HCT116 (cell line): ENCODE measurements around the gene SAMD4B. TPM values are rescaled to one million over a fixed set of nuclear protein-coding genes. Genes with fewer than 3 reads are reported as not detected.

Experiments
- ATAC-seq: fragments of 200-7000 bp; cut with Tn5 transposase; 2 replicates; pipeline ENCODE4 v1.9.1; 2020; ENCODE audit warnings: mild to moderate bottlenecking, moderate library complexity
- BruUV-seq: library from RNA; stranded (reverse); fragments of 400-500 nt; replicated peaks from 2 replicates; lab custom pipeline; 2021; lab: Mats Ljungman, UMichigan
- CTCF ChIA-PET: fragments of 300-600 bp; sonication (Branson Sonifier 250); formaldehyde crosslinking; loops from one replicate; lab custom pipeline; 2021; ENCODE audit warnings: antibody characterized with exemption; lab: Charles Lee
- POLR2A ChIA-PET: fragments of 300-600, 350-600 bp; sonication (Branson Sonifier 250); formaldehyde crosslinking; loops from one replicate; lab custom pipeline; 2021; ENCODE audit warnings: antibody characterized with exemption; lab: Charles Lee
- RAD21 ChIA-PET, 2 experiments: fragments of 300-600 bp; sonication (Branson Sonifier 250); formaldehyde crosslinking; loops; one replicate each; lab custom pipeline; 2023; ENCODE audit warnings: low total read pairs in 2 of 2; ENCODE audit not compliant: uncharacterized antibody in 2 of 2, unreplicated experiment in 2 of 2, low non-redundant PET in 1 of 2; lab: Charles Lee
- DNase-seq: peaks from one replicate; pipeline ENCODE4 v3.0.0-alpha.2; 2010; ENCODE audit warnings: low read depth, low spot score
- H2AFZ ChIP-seq: fragments of 200-600 bp; shearing (Covaris generic), sonication (generic); 2 replicates; pipeline ENCODE4 v1.6.1; 2017; ENCODE audit warnings: low read depth, mixed run types, mixed read lengths, antibody characterized with exemption, low read length; ENCODE audit not compliant: poor library complexity, severe bottlenecking
- H3K27ac ChIP-seq: 2 replicates; pipeline ENCODE4 v1.5.1; 2012; ENCODE audit warnings: low read depth, low read length
- H3K27me3 ChIP-seq: fragments of 200-600 bp; sonication (generic); 2 replicates; pipeline ENCODE4 v1.6.1; 2016; ENCODE audit warnings: mixed run types, low read length, mixed read lengths; ENCODE audit not compliant: insufficient read depth
- H3K36me3 ChIP-seq, 2 experiments: fragments of 200-500 bp in 1 of 2; fragments of 200-600 bp in 1 of 2; sonication (Bioruptor generic) in 1 of 2; sonication (generic) in 1 of 2; 2 replicates each; pipeline versions ENCODE4 v1.5.1 to v1.6.1; 2014 to 2016; ENCODE audit warnings: low read length in 2 of 2, inconsistent platforms in 1 of 2, mixed read lengths in 1 of 2, mixed run types in 1 of 2; ENCODE audit not compliant: insufficient read depth in 2 of 2, control insufficient read depth in 1 of 2
- H3K4me1 ChIP-seq, 2 experiments: fragments of 200-600 bp in 1 of 2; sonication (generic) in 1 of 2; 2 replicates each; pipeline versions ENCODE4 v1.5.1 to v1.6.1; 2012 to 2017; ENCODE audit warnings: low read length in 2 of 2, inconsistent platforms in 1 of 2, mild to moderate bottlenecking in 1 of 2, mixed read lengths in 1 of 2, mixed run types in 1 of 2, moderate library complexity in 1 of 2; ENCODE audit not compliant: insufficient read depth in 2 of 2, control insufficient read depth in 1 of 2
- H3K4me2 ChIP-seq: fragments of 200-600 bp; sonication (generic); 2 replicates; pipeline ENCODE4 v1.6.1; 2017; ENCODE audit warnings: mixed run types, low read length, mixed read lengths
- H3K4me3 ChIP-seq, 2 experiments: fragments of 200-600 bp in 1 of 2; sonication (generic) in 1 of 2; replicated peaks in 1 of 2; 2 replicates each; pipeline ENCODE4 v1.5.1; 2011 to 2016; ENCODE audit warnings: low read length in 2 of 2, control low read depth in 1 of 2, low read depth in 1 of 2, mild to moderate bottlenecking in 1 of 2, mixed read lengths in 1 of 2, mixed run types in 1 of 2
- H3K79me2 ChIP-seq: fragments of 200-600 bp; sonication (generic); 2 replicates; pipeline ENCODE4 v1.6.1; 2017; ENCODE audit warnings: mild to moderate bottlenecking, mixed run types, low read length, moderate library complexity, mixed read lengths; ENCODE audit not compliant: insufficient read depth
- H3K9ac ChIP-seq: fragments of 200-600 bp; sonication (generic); 2 replicates; pipeline ENCODE4 v1.6.1; 2016; ENCODE audit warnings: low read length, mixed read lengths
- H3K9me2 ChIP-seq: fragments of 200-600 bp; sonication (generic), shearing (Covaris generic); 2 replicates; pipeline ENCODE4 v1.6.1; 2017; ENCODE audit warnings: mixed run types, mild to moderate bottlenecking, moderate library complexity; ENCODE audit not compliant: insufficient read depth
- H3K9me3 ChIP-seq, 2 experiments: fragments of 200-500 bp in 1 of 2; fragments of 200-600 bp in 1 of 2; sonication (Bioruptor generic) in 1 of 2; sonication (generic) in 1 of 2; 2 replicates each; pipeline ENCODE4 v1.6.1; 2014 to 2017; ENCODE audit warnings: low read length in 2 of 2, mixed read lengths in 2 of 2, inconsistent platforms in 1 of 2, low read depth in 1 of 2, mild to moderate bottlenecking in 1 of 2, mixed run types in 1 of 2, moderate library complexity in 1 of 2; ENCODE audit not compliant: control insufficient read depth in 1 of 2, insufficient read depth in 1 of 2
- H4K20me1 ChIP-seq: fragments of 200-600 bp; sonication (generic), shearing (Covaris generic); 2 replicates; pipeline ENCODE4 v1.6.1; 2017; ENCODE audit warnings: mixed run types, mild to moderate bottlenecking, moderate library complexity; ENCODE audit not compliant: insufficient read depth
- CBX3 ChIP-seq: IDR thresholded peaks from 2 replicates; pipeline ENCODE4 v1.6.1; 2012; ENCODE audit warnings: low read depth
- CEBPB ChIP-seq: IDR thresholded peaks from 2 replicates; pipeline ENCODE4 v1.6.1; 2012; ENCODE audit warnings: low read depth
- EGR1 ChIP-seq: IDR thresholded peaks from 2 replicates; pipeline ENCODE4 v1.6.1; 2012; ENCODE audit warnings: low read depth
- EZH2 ChIP-seq: fragments of 200-600 bp; sonication (generic); IDR thresholded peaks from 2 replicates; pipeline ENCODE4 v1.6.1; 2017; ENCODE audit warnings: antibody characterized with exemption, mixed run types
- EZH2phosphoT487 ChIP-seq: fragments of 200-600 bp; IDR thresholded peaks from 2 replicates; pipeline ENCODE4 v1.6.1; 2018; ENCODE audit warnings: antibody characterized with exemption, borderline replicate concordance
- FOSL1 ChIP-seq: IDR thresholded peaks from 2 replicates; pipeline ENCODE4 v1.6.1; 2012; ENCODE audit warnings: low read depth
- JUND ChIP-seq: IDR thresholded peaks from 2 replicates; pipeline ENCODE4 v1.6.1; 2012
- POLR2AphosphoS5 ChIP-seq: IDR thresholded peaks from 2 replicates; pipeline ENCODE4 v1.6.1; 2011; ENCODE audit warnings: mild to moderate bottlenecking, low read depth, low read length, moderate library complexity
- SIN3A ChIP-seq: IDR thresholded peaks from 2 replicates; pipeline ENCODE4 v1.6.1; 2012; ENCODE audit warnings: low read depth
- TCF7L2 ChIP-seq: IDR thresholded peaks from 2 replicates; pipeline ENCODE4 v1.7.0; 2011; ENCODE audit warnings: borderline replicate concordance, inconsistent platforms; ENCODE audit not compliant: insufficient read depth, insufficient read length; ENCODE audit errors: extremely low read depth
- ZFX ChIP-seq: fragments of 450-650 bp; IDR thresholded peaks from 2 replicates; pipeline ENCODE4 v1.6.1; 2017
- ZNF274 ChIP-seq: fragments of 200-500 bp; sonication (Bioruptor generic); IDR thresholded peaks from 2 replicates; pipeline ENCODE4 v1.6.1; 2014; ENCODE audit warnings: mild to moderate bottlenecking, low read depth, low read length, inconsistent platforms
- intact Hi-C: fragments of 100-400 bp; cut with micrococcal nuclease; formaldehyde crosslinking; loops from 2 replicates; pipeline ENCODE4 v1.10.0; 2022
- total RNA-seq: library from RNA; stranded (reverse); gene quantifications from one replicate; pipeline ENCODE4 v1.2.1, GENCODE V29; 2021; ENCODE audit not compliant: unreplicated experiment
- TF ChIP-seq, protein P1 (sequence below): IDR thresholded peaks from 2 replicates; pipeline ENCODE4 v1.6.1; 2011; ENCODE audit warnings: mild to moderate bottlenecking, low read length, moderate library complexity; ENCODE audit not compliant: insufficient replicate concordance; ENCODE audit errors: extremely low read depth
- TF ChIP-seq, protein P2 (sequence below): IDR thresholded peaks from 2 replicates; pipeline ENCODE4 v1.6.1; 2012
- TF ChIP-seq, protein P3 (sequence below): IDR thresholded peaks from 2 replicates; pipeline ENCODE4 v1.6.1; 2012

The SAMD4B gene
- total RNA-seq, 1 experiment from 2014 or later = 127 TPM

DNA sequence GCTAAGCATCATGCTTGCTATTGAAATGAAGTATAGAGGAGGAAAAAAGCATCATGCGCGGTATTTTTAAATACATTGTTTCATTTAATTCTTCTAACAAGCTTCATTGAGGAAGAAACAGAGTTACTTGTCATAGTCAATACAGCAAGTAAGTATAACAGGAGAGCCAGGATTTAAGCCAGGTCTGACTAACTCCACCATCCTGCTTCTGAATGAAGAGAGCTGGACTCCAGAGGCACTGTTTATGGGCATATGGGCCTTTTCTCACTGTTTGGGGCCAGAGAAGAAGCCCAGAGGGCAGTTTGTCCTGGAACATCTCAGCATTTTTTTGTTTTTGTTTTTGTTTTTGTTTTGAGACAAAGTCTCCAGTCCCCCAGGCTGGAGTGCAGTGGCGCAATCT is 7.9 kb downstream of the SAMD4B start:
- Histone ChIP-seq H3K27me3 (no peaks in the 10 kb centered on the region), H3K9ac (no peak overlapping the region), H3K79me2 (peaks cover 73% of the 10 kb centered on the region), H2AFZ (no peak overlapping the region), H3K4me1 (no peaks in the 10 kb centered on the region), H3K36me3 (peaks cover 29 to 48% of the 10 kb centered on the region in 2 experiments), H3K9me3 (no peaks in the 10 kb centered on the region), H3K4me2 (no peak overlapping the region), H3K27ac (no peak overlapping the region), H3K4me3 (no peak overlapping the region), H3K9me2 (no peaks in the 10 kb centered on the region), H4K20me1 (peaks cover 4% of the 10 kb centered on the region; the same call in 1 of the 2 replicates)
- intact Hi-C loops = no loop called here
- RAD21 ChIA-PET = no interaction called here
- CTCF ChIA-PET = interaction anchor here (0.6 kb wide), 1 partner anchor 494 kb away, joined by 4 read pairs; no protein-coding TSS in a partner anchor
- TF ChIP-seq, protein P1, sequence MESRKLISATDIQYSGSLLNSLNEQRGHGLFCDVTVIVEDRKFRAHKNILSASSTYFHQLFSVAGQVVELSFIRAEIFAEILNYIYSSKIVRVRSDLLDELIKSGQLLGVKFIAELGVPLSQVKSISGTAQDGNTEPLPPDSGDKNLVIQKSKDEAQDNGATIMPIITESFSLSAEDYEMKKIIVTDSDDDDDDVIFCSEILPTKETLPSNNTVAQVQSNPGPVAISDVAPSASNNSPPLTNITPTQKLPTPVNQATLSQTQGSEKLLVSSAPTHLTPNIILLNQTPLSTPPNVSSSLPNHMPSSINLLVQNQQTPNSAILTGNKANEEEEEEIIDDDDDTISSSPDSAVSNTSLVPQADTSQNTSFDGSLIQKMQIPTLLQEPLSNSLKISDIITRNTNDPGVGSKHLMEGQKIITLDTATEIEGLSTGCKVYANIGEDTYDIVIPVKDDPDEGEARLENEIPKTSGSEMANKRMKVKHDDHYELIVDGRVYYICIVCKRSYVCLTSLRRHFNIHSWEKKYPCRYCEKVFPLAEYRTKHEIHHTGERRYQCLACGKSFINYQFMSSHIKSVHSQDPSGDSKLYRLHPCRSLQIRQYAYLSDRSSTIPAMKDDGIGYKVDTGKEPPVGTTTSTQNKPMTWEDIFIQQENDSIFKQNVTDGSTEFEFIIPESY = no peak
- TF ChIP-seq SIN3A (no peak), CEBPB (no peak), ZFX (no peak), TCF7L2 (no peak), FOSL1 (no peak), CBX3 (no peak), JUND (no peak), EGR1 (no peak), EZH2 (no peak), POLR2AphosphoS5 (no peak), ZNF274 (no peak), EZH2phosphoT487 (no peak)
- TF ChIP-seq, protein P2, sequence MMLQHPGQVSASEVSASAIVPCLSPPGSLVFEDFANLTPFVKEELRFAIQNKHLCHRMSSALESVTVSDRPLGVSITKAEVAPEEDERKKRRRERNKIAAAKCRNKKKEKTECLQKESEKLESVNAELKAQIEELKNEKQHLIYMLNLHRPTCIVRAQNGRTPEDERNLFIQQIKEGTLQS = no peak
- TF ChIP-seq, protein P3, sequence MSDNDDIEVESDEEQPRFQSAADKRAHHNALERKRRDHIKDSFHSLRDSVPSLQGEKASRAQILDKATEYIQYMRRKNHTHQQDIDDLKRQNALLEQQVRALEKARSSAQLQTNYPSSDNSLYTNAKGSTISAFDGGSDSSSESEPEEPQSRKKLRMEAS = no peak
- DNase-seq (no peak), ATAC-seq (no peak)
- POLR2A ChIA-PET = interaction anchor here (1.2 kb wide), 1 partner anchor 8 kb away, joined by 3 read pairs; the partner anchor contains the start of gene SAMD4B
- no TSS peak for BruUV-seq
